Transverse colon (tissue), 3 donors: Measurements from ENCODE around the gene LRRC45.

Experiments used
- CTCF ChIP-seq, 5 experiments: fragments of 200-600 bp in 3 of 5; fragments of 450-650 bp in 2 of 5; sonication (generic) in 3 of 5; IDR thresholded peaks; 1 replicate in 2 of 5; 2 replicates in 3 of 5; pipeline ENCODE4 v1.5.1; 2016 to 2017; ENCODE audit warnings: antibody characterized with exemption in 5 of 5, inconsistent platforms in 3 of 5, mild to moderate bottlenecking in 2 of 5, moderate library complexity in 1 of 5
- EP300 ChIP-seq: sonication (generic); formaldehyde crosslinking; IDR thresholded peaks from one replicate; pipeline ENCODE4 v1.6.1; 2017; ENCODE audit warnings: antibody characterized with exemption, low read depth
- POLR2A ChIP-seq: fragments of 450-650 bp; IDR thresholded peaks from one replicate; pipeline ENCODE4 v1.6.1; 2016; ENCODE audit warnings: antibody characterized with exemption, mild to moderate bottlenecking, moderate library complexity

GRCh38 chr17:82079001-82079677 is 56.0 kb downstream of the LRRC45 start:
- TF ChIP-seq CTCF (IDR thresholded peaks at IDR 0.05) (no peak), EP300 (no peak), POLR2A (no peak)
